T-helper 1 cell treated with Interleukin-12 subunit alpha and Interleukin-12 subunit beta and Interleukin-4 antibody, amounts not matched to agents 30 μg/mL and 1 μg/mL, for 36 hours (primary cell): Measurements from ENCODE around the gene ACOX2.

ENCODE experiments used
- H3K27ac Mint-ChIP-seq: one replicate; pipeline ENCODE4 v1.8.0; 2021; ENCODE audit warnings: mild to moderate bottlenecking, mixed read lengths
- H3K27me3 Mint-ChIP-seq: one replicate; pipeline ENCODE4 v1.8.0; 2021; ENCODE audit warnings: low read depth, mixed read lengths
- H3K36me3 Mint-ChIP-seq: one replicate; pipeline ENCODE4 v1.8.0; 2021; ENCODE audit warnings: low read depth, mixed read lengths
- H3K4me1 Mint-ChIP-seq: one replicate; pipeline ENCODE4 v1.8.0; 2021; ENCODE audit warnings: low read depth, mixed read lengths
- H3K4me3 Mint-ChIP-seq: one replicate; pipeline ENCODE4 v1.8.0; 2021; ENCODE audit warnings: mild to moderate bottlenecking, moderate library complexity, mixed read lengths
- H3K9me3 Mint-ChIP-seq: one replicate; pipeline ENCODE4 v1.8.0; 2021; ENCODE audit warnings: mixed read lengths

The ACOX2 gene

GRCh38 chr3:58536501-58537411, at the start of gene ACOX2:
ACOX2 (minus strand) TSS chr3:58537190; CDS start chr3:58535106, 2,084 bp downstream.
- H3K36me3 Mint-ChIP-seq: no peaks in the 10 kb centered on the region
- no peak within 1 kb of the TSS for H3K4me3 Mint-ChIP-seq
- peaks cover 14% of the 10 kb centered on the region for H3K27me3 Mint-ChIP-seq
- peaks cover 6% of the 10 kb centered on the region for H3K4me1 Mint-ChIP-seq
- H3K27ac Mint-ChIP-seq: no peak within 1 kb of the TSS
- H3K9me3 Mint-ChIP-seq: no peaks in the 10 kb centered on the region

- H3K4me3 Mint-ChIP-seq: peak overlapping the region; percentile 89
- H3K27me3 Mint-ChIP-seq: peaks cover 69% of the 10 kb centered on the region
- H3K27ac Mint-ChIP-seq: no peak overlapping the region
- H3K9me3 Mint-ChIP-seq: no peaks in the 10 kb centered on the region
- H3K4me1 Mint-ChIP-seq: peaks cover 14% of the 10 kb centered on the region
- H3K36me3 Mint-ChIP-seq: no peaks in the 10 kb centered on the region
Measured at GRCh38 chr3:58585994-58586393, 49.0 kb upstream of the ACOX2 start.

GRCh38 chr3:58585005-58585786, 48.2 kb upstream of the ACOX2 start:
- H3K9me3 Mint-ChIP-seq: no peaks in the 10 kb centered on the region
- peaks cover 14% of the 10 kb centered on the region for H3K4me1 Mint-ChIP-seq
- H3K4me3 Mint-ChIP-seq: peak overlapping the region; percentile 89
- no peak overlapping the region for H3K27ac Mint-ChIP-seq
- no peaks in the 10 kb centered on the region for H3K36me3 Mint-ChIP-seq
- peaks cover 68% of the 10 kb centered on the region for H3K27me3 Mint-ChIP-seq

GRCh38 chr3:58584690-58585004, 47.7 kb upstream of the ACOX2 start:
- Mint-ChIP-seq H3K9me3 (no peaks in the 10 kb centered on the region), H3K27ac (no peak overlapping the region), H3K4me3 (peak overlapping the region; percentile 89), H3K4me1 (peaks cover 14% of the 10 kb centered on the region), H3K27me3 (peaks cover 62% of the 10 kb centered on the region), H3K36me3 (no peaks in the 10 kb centered on the region)

- H3K27ac Mint-ChIP-seq: no peak overlapping the region
- no peaks in the 10 kb centered on the region for H3K9me3 Mint-ChIP-seq
- no peaks in the 10 kb centered on the region for H3K36me3 Mint-ChIP-seq
- H3K4me3 Mint-ChIP-seq: no peak overlapping the region
- peaks cover 41% of the 10 kb centered on the region for H3K27me3 Mint-ChIP-seq
- peaks cover 14% of the 10 kb centered on the region for H3K4me1 Mint-ChIP-seq
Measured at GRCh38 chr3:58581328-58582091, 44.5 kb upstream of the ACOX2 start.

GRCh38 chr3:58580826-58581327, 43.9 kb upstream of the ACOX2 start:
- Mint-ChIP-seq H3K27ac (no peak overlapping the region), H3K4me3 (no peak overlapping the region), H3K9me3 (no peaks in the 10 kb centered on the region), H3K27me3 (peaks cover 34% of the 10 kb centered on the region), H3K36me3 (no peaks in the 10 kb centered on the region), H3K4me1 (peaks cover 10% of the 10 kb centered on the region)

- no peaks in the 10 kb centered on the region for H3K36me3 Mint-ChIP-seq
- peaks cover under 1% of the 10 kb centered on the region for H3K4me1 Mint-ChIP-seq
- no peaks in the 10 kb centered on the region for H3K9me3 Mint-ChIP-seq
- peaks cover 15% of the 10 kb centered on the region for H3K27me3 Mint-ChIP-seq
- no peak overlapping the region for H3K27ac Mint-ChIP-seq
- no peak overlapping the region for H3K4me3 Mint-ChIP-seq
Measured at GRCh38 chr3:58578873-58579272, 41.9 kb upstream of the ACOX2 start.

GRCh38 chr3:58577269-58577821, 40.4 kb upstream of the ACOX2 start, which contains the start of gene FAM107A:
FAM107A (minus strand) TSS chr3:58577391; CDS start chr3:58569860, 7,531 bp downstream.
- no peak within 1 kb of the TSS for H3K4me3 Mint-ChIP-seq
- H3K9me3 Mint-ChIP-seq: no peaks in the 10 kb centered on the region
- H3K4me1 Mint-ChIP-seq: no peaks in the 10 kb centered on the region
- H3K27ac Mint-ChIP-seq: no peak within 1 kb of the TSS
- H3K36me3 Mint-ChIP-seq: no peaks in the 10 kb centered on the region
- H3K27me3 Mint-ChIP-seq: peaks cover 16% of the 10 kb centered on the region

GRCh38 chr3:58576716-58577115, 39.7 kb upstream of the ACOX2 start:
- Mint-ChIP-seq H3K27ac (no peak overlapping the region), H3K4me1 (no peaks in the 10 kb centered on the region), H3K4me3 (no peak overlapping the region), H3K9me3 (no peaks in the 10 kb centered on the region), H3K27me3 (peaks cover 13% of the 10 kb centered on the region), H3K36me3 (no peaks in the 10 kb centered on the region)

- no peaks in the 10 kb centered on the region for H3K4me1 Mint-ChIP-seq
- H3K36me3 Mint-ChIP-seq: no peaks in the 10 kb centered on the region
- H3K9me3 Mint-ChIP-seq: no peaks in the 10 kb centered on the region
- H3K27me3 Mint-ChIP-seq: peaks cover 8% of the 10 kb centered on the region
- no peak overlapping the region for H3K4me3 Mint-ChIP-seq
- no peak overlapping the region for H3K27ac Mint-ChIP-seq
Measured at GRCh38 chr3:58575971-58576652, 39.1 kb upstream of the ACOX2 start.

- no peaks in the 10 kb centered on the region for H3K4me1 Mint-ChIP-seq
- H3K9me3 Mint-ChIP-seq: no peaks in the 10 kb centered on the region
- peaks cover 8% of the 10 kb centered on the region for H3K27me3 Mint-ChIP-seq
- no peak overlapping the region for H3K4me3 Mint-ChIP-seq
- no peaks in the 10 kb centered on the region for H3K36me3 Mint-ChIP-seq
- H3K27ac Mint-ChIP-seq: no peak overlapping the region
Measured at GRCh38 chr3:58574682-58575081, 37.7 kb upstream of the ACOX2 start.

GRCh38 chr3:58574106-58574505, 37.1 kb upstream of the ACOX2 start:
- no peaks in the 10 kb centered on the region for H3K9me3 Mint-ChIP-seq
- peaks cover 8% of the 10 kb centered on the region for H3K27me3 Mint-ChIP-seq
- H3K36me3 Mint-ChIP-seq: no peaks in the 10 kb centered on the region
- no peak overlapping the region for H3K27ac Mint-ChIP-seq
- H3K4me1 Mint-ChIP-seq: no peaks in the 10 kb centered on the region
- no peak overlapping the region for H3K4me3 Mint-ChIP-seq

GRCh38 chr3:58573640-58574039, 36.6 kb upstream of the ACOX2 start:
- no peaks in the 10 kb centered on the region for H3K36me3 Mint-ChIP-seq

More at GRCh38 chr3:58573640-58574039, 36.6 kb upstream of the ACOX2 start:
- H3K27me3 Mint-ChIP-seq: peaks cover 3% of the 10 kb centered on the region
- H3K4me3 Mint-ChIP-seq: no peak overlapping the region
- H3K27ac Mint-ChIP-seq: no peak overlapping the region
- H3K9me3 Mint-ChIP-seq: no peaks in the 10 kb centered on the region
- H3K4me1 Mint-ChIP-seq: peaks cover 3% of the 10 kb centered on the region
